CD8-positive, alpha-beta memory T cell (primary cell): ENCODE measurements around the gene TOMT. TPM values are rescaled to one million over a fixed set of nuclear protein-coding genes. Genes with fewer than 3 reads are reported as not detected.

ENCODE experiments used
- CTCF ChIA-PET: fragments of 350-600 bp; sonication (Branson Sonifier 250); formaldehyde crosslinking; loops from one replicate; lab custom pipeline; 2021; ENCODE audit warnings: antibody characterized with exemption; lab: Charles Lee
- POLR2A ChIA-PET: fragments of 350-600 bp; sonication (Branson Sonifier 250); formaldehyde crosslinking; loops from one replicate; lab custom pipeline; 2021; ENCODE audit warnings: antibody characterized with exemption; lab: Charles Lee
- DNase-seq, 5 donors: peaks; one replicate each; pipeline versions ENCODE4 v3.0.0 to v3.0.0-alpha.2; 2020 to 2022; ENCODE audit warnings: mixed read lengths in 1 of 5
- H3K27ac ChIP-seq: one replicate; pipeline ENCODE4 v1.7.0; 2013; ENCODE audit warnings: low read depth, mild to moderate bottlenecking, low read length, moderate library complexity
- H3K27me3 ChIP-seq: 2 replicates; pipeline ENCODE4 v1.7.0; 2013; ENCODE audit warnings: low read length, mild to moderate bottlenecking; ENCODE audit not compliant: insufficient read depth, poor library complexity, severe bottlenecking
- H3K36me3 ChIP-seq: 2 replicates; pipeline ENCODE4 v1.7.0; 2013; ENCODE audit warnings: mild to moderate bottlenecking, low read length, moderate library complexity; ENCODE audit not compliant: insufficient read depth
- H3K4me1 ChIP-seq: 2 replicates; pipeline ENCODE4 v1.7.0; 2013; ENCODE audit warnings: mild to moderate bottlenecking, low read length, moderate library complexity; ENCODE audit not compliant: insufficient read depth
- H3K4me3 ChIP-seq: 2 replicates; pipeline ENCODE4 v1.7.0; 2013; ENCODE audit warnings: mild to moderate bottlenecking, low read length
- H3K9me3 ChIP-seq: 2 replicates; pipeline ENCODE4 v1.7.0; 2013; ENCODE audit warnings: mild to moderate bottlenecking, low read length
- H3K27ac Mint-ChIP-seq, 8 donors: one replicate each; pipeline ENCODE4 v1.8.0; 2020 to 2021; ENCODE audit warnings: mixed read lengths in 8 of 8, mild to moderate bottlenecking in 6 of 8, inconsistent platforms in 3 of 8, moderate library complexity in 3 of 8
- H3K27me3 Mint-ChIP-seq, 2 donors: one replicate each; pipeline ENCODE4 v1.8.0; 2020 to 2021; ENCODE audit warnings: mixed read lengths in 2 of 2, mild to moderate bottlenecking in 1 of 2, moderate library complexity in 1 of 2
- H3K36me3 Mint-ChIP-seq, 3 donors: one replicate each; pipeline ENCODE4 v1.8.0; 2020 to 2021; ENCODE audit warnings: mixed read lengths in 3 of 3, inconsistent platforms in 1 of 3, mild to moderate bottlenecking in 1 of 3
- H3K4me1 Mint-ChIP-seq, 3 donors: one replicate each; pipeline ENCODE4 v1.8.0; 2020 to 2021; ENCODE audit warnings: mixed read lengths in 3 of 3, inconsistent platforms in 1 of 3, mild to moderate bottlenecking in 1 of 3
- H3K4me3 Mint-ChIP-seq, 7 donors: one replicate each; pipeline ENCODE4 v1.8.0; 2020 to 2021; ENCODE audit warnings: mixed read lengths in 7 of 7, mild to moderate bottlenecking in 6 of 7, moderate library complexity in 4 of 7, inconsistent platforms in 2 of 7
- H3K9me3 Mint-ChIP-seq, 5 donors: one replicate each; pipeline ENCODE4 v1.8.0; 2020 to 2022; ENCODE audit warnings: mixed read lengths in 5 of 5, mild to moderate bottlenecking in 3 of 5, moderate library complexity in 2 of 5, inconsistent platforms in 1 of 5
- polyA plus RNA-seq: library from polyadenylated mRNA; unstranded; fragments of 300-500 nt; fragmentation: Illumina TruSeq; gene quantifications from one replicate; pipeline ENCODE4 v1.2.3, GENCODE V29; 2021
- total RNA-seq, 2 experiments: library from RNA; stranded (reverse); gene quantifications; one replicate each; pipeline ENCODE4 v1.2.3, GENCODE V29; 2021

TOMT gene
- total and polyA plus RNA-seq, 3 experiments from 2014 or later = not detected

DNA sequence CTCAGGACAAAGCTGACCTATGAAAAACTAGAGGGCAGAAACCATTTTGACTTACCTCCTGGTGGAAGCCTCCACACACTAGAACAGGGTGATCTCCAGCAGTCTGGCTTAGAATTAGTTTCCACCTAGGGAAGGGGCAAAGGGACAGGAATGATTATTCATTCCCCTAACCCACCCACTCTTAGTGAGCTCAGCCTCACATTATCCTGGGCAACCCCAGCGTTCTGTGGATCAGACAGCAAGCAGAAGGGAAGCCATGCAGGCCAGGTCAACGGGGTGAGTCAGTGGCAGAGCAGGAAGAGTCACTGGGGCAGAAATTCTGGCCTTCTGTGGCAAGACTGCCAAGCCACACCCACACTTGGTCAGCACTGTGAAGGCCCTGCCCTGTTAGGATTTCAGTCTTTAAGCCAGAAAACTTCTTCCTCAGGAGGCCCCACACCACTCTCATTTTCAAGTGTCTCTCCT is 35.9 kb upstream of the TOMT start:
- ChIA-PET POLR2A (no interaction called here), CTCF (no interaction called here)
- Histone ChIP-seq H3K27ac (no peak overlapping the region), H3K4me3 (no peak overlapping the region), H3K27me3 (no peaks in the 10 kb centered on the region), H3K36me3 (no peaks in the 10 kb centered on the region), H3K4me1 (peaks cover 5% of the 10 kb centered on the region), H3K9me3 (no peaks in the 10 kb centered on the region)
- Mint-ChIP-seq H3K36me3 (peaks cover 4 to 24% (median 8%) of the 10 kb centered on the region in 3 donors), H3K4me3 (no peak overlapping the region), H3K4me1 (peaks cover 15 to 24% (median 23%) of the 10 kb centered on the region in 3 donors), H3K9me3 (no peaks in the 10 kb centered on the region), H3K27me3 (no peaks in the 10 kb centered on the region), H3K27ac (peak overlapping the region in 3 of 8 donors; percentile 33 to 83 (median 63))
- DNase-seq = no peak

DNA sequence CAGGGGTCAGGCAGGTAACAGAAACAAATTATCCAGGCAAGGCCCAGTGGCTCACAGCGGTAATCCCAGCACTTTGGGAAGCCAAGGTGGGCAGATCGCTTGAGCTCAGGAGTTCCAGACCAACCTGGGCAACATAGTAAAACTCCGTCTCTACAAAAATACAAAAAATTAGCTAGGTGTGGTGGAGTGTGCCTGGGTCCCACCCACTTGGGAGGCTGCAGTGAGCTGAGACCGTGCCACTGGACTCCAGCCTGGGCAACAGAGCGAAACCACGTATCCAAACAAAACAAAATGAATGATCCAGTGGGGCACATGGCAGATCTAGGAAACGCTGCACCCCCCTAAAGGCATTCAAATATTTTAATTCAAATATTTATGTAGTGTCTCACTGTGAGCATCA is 35.2 kb upstream of the TOMT start:
- Histone ChIP-seq H3K4me1 (peaks cover 5% of the 10 kb centered on the region), H3K27ac (no peak overlapping the region), H3K27me3 (no peaks in the 10 kb centered on the region), H3K36me3 (no peaks in the 10 kb centered on the region), H3K9me3 (no peaks in the 10 kb centered on the region), H3K4me3 (no peak overlapping the region)
- peak overlapping the region in 3 of 8 donors; percentile 20 to 75 (median 25) for H3K27ac Mint-ChIP-seq
- H3K9me3 Mint-ChIP-seq = no peaks in the 10 kb centered on the region
- H3K27me3 Mint-ChIP-seq = no peaks in the 10 kb centered on the region
- H3K4me1 Mint-ChIP-seq = peaks cover 15 to 27% (median 23%) of the 10 kb centered on the region in 3 donors
- CTCF ChIA-PET = no interaction called here
- no peak overlapping the region for H3K4me3 Mint-ChIP-seq
- peaks cover 4 to 24% (median 8%) of the 10 kb centered on the region in 3 donors for H3K36me3 Mint-ChIP-seq
- POLR2A ChIA-PET = no interaction called here
- DNase-seq = no peak

DNA sequence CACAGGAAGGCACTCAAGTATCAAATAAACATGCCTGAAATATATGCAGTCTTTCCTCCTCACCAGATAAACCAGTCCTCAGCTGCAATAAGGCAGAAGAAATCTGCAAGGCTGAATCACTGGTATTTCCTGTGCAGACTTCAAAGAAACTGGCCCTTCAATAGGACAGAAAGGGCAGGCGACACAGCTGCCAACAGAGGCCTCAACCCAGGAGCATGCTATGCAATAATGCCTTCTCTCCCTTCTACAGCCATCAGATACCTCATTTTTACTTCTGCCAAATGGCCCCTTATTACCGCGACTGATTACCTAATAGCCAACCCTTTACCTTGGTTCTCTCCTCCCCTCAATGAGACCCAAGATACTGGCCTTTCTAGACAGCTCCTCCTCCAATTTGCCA is 33.4 kb upstream of the TOMT start:
- no peaks in the 10 kb centered on the region for H3K36me3 ChIP-seq
- H3K9me3 ChIP-seq = no peaks in the 10 kb centered on the region
- ChIA-PET POLR2A (no interaction called here), CTCF (no interaction called here)
- DNase-seq = no peak
- peaks cover 18 to 31% (median 30%) of the 10 kb centered on the region in 3 donors for H3K4me1 Mint-ChIP-seq
- peaks cover 5% of the 10 kb centered on the region for H3K4me1 ChIP-seq
- H3K27ac ChIP-seq = no peak overlapping the region
- no peaks in the 10 kb centered on the region for H3K27me3 Mint-ChIP-seq
- H3K4me3 ChIP-seq = no peak overlapping the region
- no peaks in the 10 kb centered on the region for H3K27me3 ChIP-seq
- H3K9me3 Mint-ChIP-seq = no peaks in the 10 kb centered on the region
- H3K4me3 Mint-ChIP-seq = no peak overlapping the region
- H3K36me3 Mint-ChIP-seq = peaks cover 4 to 24% (median 10%) of the 10 kb centered on the region in 3 donors
- peak overlapping the region in 3 of 8 donors; percentile 29 to 88 (median 48) for H3K27ac Mint-ChIP-seq

DNA sequence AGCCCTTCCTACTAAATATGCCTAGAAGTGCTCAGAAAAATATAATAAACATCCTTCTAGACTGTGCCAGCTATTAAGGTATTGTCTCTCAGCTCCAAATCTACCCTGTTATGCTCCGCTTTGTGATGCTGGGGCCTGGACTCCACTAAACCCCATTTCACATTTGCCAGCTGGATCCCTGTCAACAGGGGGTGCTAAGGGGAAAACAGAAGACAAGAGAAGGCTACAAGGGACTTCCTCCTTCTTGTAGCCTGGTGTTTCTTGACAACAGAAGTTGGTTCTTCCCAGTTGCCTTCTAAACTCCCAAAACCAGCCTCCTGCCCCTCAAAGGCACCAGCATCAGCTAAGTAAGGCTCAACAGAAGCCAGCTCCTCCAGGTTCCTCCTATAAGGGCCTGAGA is 30.6 kb upstream of the TOMT start:
- H3K9me3 ChIP-seq = no peaks in the 10 kb centered on the region
- peaks cover 13% of the 10 kb centered on the region for H3K4me1 ChIP-seq
- H3K27ac ChIP-seq = no peak overlapping the region
- no peaks in the 10 kb centered on the region for H3K27me3 Mint-ChIP-seq
- no peaks in the 10 kb centered on the region for H3K27me3 ChIP-seq
- ChIA-PET POLR2A (no interaction called here), CTCF (interaction anchor here (0.9 to 1.3 kb wide), 3 partner anchors 15 to 35 kb away, joined by 3 to 4 read pairs (median 3); no protein-coding TSS in a partner anchor)
- no peaks in the 10 kb centered on the region for H3K36me3 ChIP-seq
- H3K4me3 Mint-ChIP-seq = no peak overlapping the region
- no peaks in the 10 kb centered on the region for H3K9me3 Mint-ChIP-seq
- no peak for DNase-seq
- peaks cover 22 to 40% (median 35%) of the 10 kb centered on the region in 3 donors for H3K4me1 Mint-ChIP-seq
- peaks cover 4 to 10% (median 7%) of the 10 kb centered on the region in 3 donors for H3K36me3 Mint-ChIP-seq
- H3K27ac Mint-ChIP-seq = peak overlapping the region in 2 of 8 donors; percentile 37 to 60
- no peak overlapping the region for H3K4me3 ChIP-seq

DNA sequence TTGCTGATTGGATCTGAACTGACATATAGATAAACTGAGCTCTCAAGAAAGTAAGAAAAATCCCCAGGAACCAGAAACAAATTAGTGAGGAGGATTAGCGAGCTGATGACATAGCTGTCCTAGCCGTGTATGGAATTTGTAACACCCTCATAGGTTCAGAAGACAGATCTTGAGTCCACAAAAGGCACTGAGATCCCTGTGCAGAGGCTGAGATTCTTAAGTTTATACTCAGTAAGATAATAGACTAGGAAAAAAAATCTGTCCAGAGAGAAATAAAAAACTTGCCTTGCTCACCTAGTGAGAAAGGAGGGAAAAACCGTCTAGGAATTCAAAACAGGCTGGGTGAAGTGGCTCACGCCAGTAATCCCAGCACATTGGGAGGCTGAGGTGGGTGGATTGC is 30.0 kb upstream of the TOMT start:
- H3K4me1 ChIP-seq = peaks cover 11% of the 10 kb centered on the region
- peaks cover 24 to 43% (median 35%) of the 10 kb centered on the region in 3 donors for H3K4me1 Mint-ChIP-seq
- POLR2A ChIA-PET = no interaction called here

DNA sequence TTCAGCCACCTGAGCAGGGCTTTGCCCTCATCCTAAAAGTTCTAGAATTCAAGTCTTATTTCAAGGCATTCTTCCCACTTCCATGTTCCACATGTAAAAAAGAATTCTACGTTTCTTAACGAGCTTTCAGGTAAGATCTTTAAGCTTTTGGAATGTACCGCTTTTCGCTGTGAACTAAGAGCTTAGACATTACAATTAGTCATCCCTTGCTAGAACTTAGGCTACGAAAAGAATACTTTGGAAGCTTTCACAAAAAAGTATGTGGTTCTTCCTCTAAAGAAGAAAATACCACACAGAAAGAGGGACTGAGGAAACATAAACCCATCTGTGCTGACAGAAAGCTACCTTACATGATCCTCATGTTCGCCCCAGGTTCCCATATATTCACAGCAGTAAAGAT is 27.2 kb upstream of the TOMT start:
- Histone ChIP-seq H3K4me1 (peaks cover 20% of the 10 kb centered on the region), H3K9me3 (no peaks in the 10 kb centered on the region), H3K27ac (peak overlapping the region; percentile 38), H3K4me3 (no peak overlapping the region), H3K27me3 (no peaks in the 10 kb centered on the region), H3K36me3 (no peaks in the 10 kb centered on the region)
- Mint-ChIP-seq H3K4me3 (peak overlapping the region; percentile 35 to 92 (median 67)), H3K9me3 (no peaks in the 10 kb centered on the region), H3K27ac (peak overlapping the region in 6 of 8 donors; percentile 26 to 98 (median 78)), H3K27me3 (no peaks in the 10 kb centered on the region), H3K4me1 (peaks cover 30 to 49% (median 46%) of the 10 kb centered on the region in 3 donors), H3K36me3 (peaks cover under 1 to 8% (median 3%) of the 10 kb centered on the region in 3 donors)
- ChIA-PET CTCF (interaction anchor here (0.8 to 1.7 kb wide), 5 partner anchors 9 to 65 kb away, joined by 3 to 7 read pairs (median 3); no protein-coding TSS in a partner anchor), POLR2A (interaction anchor here (1.1 to 2.3 kb wide), 2 partner anchors 36 to 38 kb away, joined by 3 to 12 read pairs; no protein-coding TSS in a partner anchor)
- DNase-seq = no peak

More for the DNA sequence above, 30.0 kb upstream of the TOMT start:
- Histone ChIP-seq H3K9me3 (no peaks in the 10 kb centered on the region), H3K4me3 (no peak overlapping the region), H3K27me3 (no peaks in the 10 kb centered on the region), H3K36me3 (no peaks in the 10 kb centered on the region), H3K27ac (no peak overlapping the region)
- Mint-ChIP-seq H3K4me3 (no peak overlapping the region), H3K27ac (peak overlapping the region in 2 of 8 donors; percentile 36 to 60), H3K27me3 (no peaks in the 10 kb centered on the region), H3K9me3 (no peaks in the 10 kb centered on the region), H3K36me3 (peaks cover 4 to 11% (median 7%) of the 10 kb centered on the region in 3 donors)
- CTCF ChIA-PET = interaction anchor here (0.9 to 1.3 kb wide), 2 partner anchors 32 to 35 kb away, joined by 3 to 4 read pairs; no protein-coding TSS in a partner anchor
- no peak for DNase-seq

DNA sequence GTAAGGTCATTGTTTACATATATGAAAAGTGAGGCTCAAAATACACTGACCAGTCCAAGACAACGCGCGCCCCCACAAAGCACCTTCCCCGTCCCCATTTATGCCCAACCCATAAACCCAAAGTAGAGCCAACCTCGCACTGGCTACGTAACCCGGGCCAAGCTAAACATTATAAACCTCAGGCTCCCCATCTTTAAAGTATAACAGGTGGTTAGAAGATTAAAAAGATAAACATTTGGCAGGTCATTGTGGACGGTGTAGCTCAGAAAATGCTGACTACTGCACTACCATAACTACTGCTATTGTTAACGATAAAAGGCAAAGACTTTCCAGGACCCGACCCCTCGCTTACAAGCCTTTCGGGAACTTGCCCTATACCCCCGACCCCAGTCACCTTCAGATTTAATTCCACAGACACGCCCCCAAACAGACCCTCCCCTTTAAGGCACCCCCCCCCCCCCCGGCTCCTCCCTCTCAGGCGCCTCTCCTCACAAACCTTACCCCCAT is 25.9 kb upstream of the TOMT start:
- Mint-ChIP-seq H3K36me3 (peaks cover 0 to 7% (median 2%) of the 10 kb centered on the region in 3 donors), H3K9me3 (no peaks in the 10 kb centered on the region), H3K4me1 (peaks cover 30 to 49% (median 46%) of the 10 kb centered on the region in 3 donors), H3K27ac (peak overlapping the region; percentile 95 to 99 (median 98)), H3K4me3 (peak overlapping the region; percentile 77 to 92 (median 90)), H3K27me3 (no peaks in the 10 kb centered on the region)
- Histone ChIP-seq H3K36me3 (no peaks in the 10 kb centered on the region), H3K27ac (peak overlapping the region; percentile 88), H3K27me3 (no peaks in the 10 kb centered on the region), H3K4me3 (peak overlapping the region; percentile 67), H3K4me1 (peaks cover 20% of the 10 kb centered on the region), H3K9me3 (no peaks in the 10 kb centered on the region)
- peak in 4 of 5 donors; percentile 15 to 56 (median 42) for DNase-seq
- POLR2A ChIA-PET = interaction anchor here (0.7 to 2.3 kb wide), 2 partner anchors 33 to 39 kb away, joined by 4 to 12 read pairs; partner anchors contain the start of gene ANAPC15
- CTCF ChIA-PET = interaction anchor here (1.1 to 1.2 kb wide), 2 partner anchors 32 to 54 kb away, joined by 3 read pairs; no protein-coding TSS in a partner anchor
